DND-41 (cell line): ENCODE data around the gene TYW1B.
"Not testable (repeated sequence)": the region's sequence is repeated elsewhere in the genome, so short reads cannot be mapped to it uniquely, and the experiment has no call there.

ENCODE experiments used
- CTCF ChIP-seq: IDR thresholded peaks from 2 replicates; pipeline ENCODE4 v1.5.1; 2012; ENCODE audit warnings: borderline replicate concordance, low read length, moderate library complexity, mild to moderate bottlenecking; ENCODE audit not compliant: poor library complexity, severe bottlenecking; ENCODE audit errors: extremely low read depth
- EZH2 ChIP-seq: IDR thresholded peaks from 3 replicates; pipeline ENCODE4 v1.6.1; 2012; ENCODE audit warnings: borderline replicate concordance, low read depth, mild to moderate bottlenecking, moderate library complexity, low read length, inconsistent platforms; ENCODE audit not compliant: severe bottlenecking

DNA sequence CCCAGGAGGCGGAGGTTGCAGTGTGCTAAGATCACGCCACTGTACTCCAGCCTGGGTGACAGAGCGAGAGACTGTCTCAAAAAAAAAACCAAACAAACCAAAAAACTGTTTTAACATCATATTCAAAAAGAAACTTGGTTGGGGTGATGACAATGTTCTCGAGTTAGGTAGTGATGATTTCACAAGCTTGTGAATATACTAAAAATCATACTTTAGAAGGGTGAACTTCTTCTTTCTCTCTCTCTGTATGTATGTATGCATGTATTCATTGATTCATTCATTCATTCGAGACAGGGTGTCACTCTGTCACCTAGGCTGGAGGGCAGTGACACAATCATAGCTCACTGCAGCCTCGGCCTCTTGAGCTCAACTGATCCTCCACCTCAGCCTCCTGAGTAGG, 151.1 kb downstream of the TYW1B start:
- not testable (repeated sequence) for TF ChIP-seq CTCF, EZH2
